HCT116 (cell line): ENCODE results near the gene FADD. TPM values are rescaled to one million over a fixed set of nuclear protein-coding genes. Genes with fewer than 3 reads are reported as not detected.

Source experiments
- ATAC-seq: fragments of 200-7000 bp; cut with Tn5 transposase; 2 replicates; pipeline ENCODE4 v1.9.1; 2020; ENCODE audit warnings: mild to moderate bottlenecking, moderate library complexity
- BruUV-seq: library from RNA; stranded (reverse); fragments of 400-500 nt; replicated peaks from 2 replicates; lab custom pipeline; 2021; lab: Mats Ljungman, UMichigan
- CTCF ChIA-PET: fragments of 300-600 bp; sonication (Branson Sonifier 250); formaldehyde crosslinking; loops from one replicate; lab custom pipeline; 2021; ENCODE audit warnings: antibody characterized with exemption; lab: Charles Lee
- POLR2A ChIA-PET: fragments of 300-600, 350-600 bp; sonication (Branson Sonifier 250); formaldehyde crosslinking; loops from one replicate; lab custom pipeline; 2021; ENCODE audit warnings: antibody characterized with exemption; lab: Charles Lee
- RAD21 ChIA-PET, 2 experiments: fragments of 300-600 bp; sonication (Branson Sonifier 250); formaldehyde crosslinking; loops; one replicate each; lab custom pipeline; 2023; ENCODE audit warnings: low total read pairs in 2 of 2; ENCODE audit not compliant: uncharacterized antibody in 2 of 2, unreplicated experiment in 2 of 2, low non-redundant PET in 1 of 2; lab: Charles Lee
- DNase-seq: peaks from one replicate; pipeline ENCODE4 v3.0.0-alpha.2; 2010; ENCODE audit warnings: low read depth, low spot score
- H2AFZ ChIP-seq: fragments of 200-600 bp; shearing (Covaris generic), sonication (generic); 2 replicates; pipeline ENCODE4 v1.6.1; 2017; ENCODE audit warnings: low read depth, mixed run types, mixed read lengths, antibody characterized with exemption, low read length; ENCODE audit not compliant: poor library complexity, severe bottlenecking
- H3K27ac ChIP-seq: 2 replicates; pipeline ENCODE4 v1.5.1; 2012; ENCODE audit warnings: low read depth, low read length
- H3K27me3 ChIP-seq: fragments of 200-600 bp; sonication (generic); 2 replicates; pipeline ENCODE4 v1.6.1; 2016; ENCODE audit warnings: mixed run types, low read length, mixed read lengths; ENCODE audit not compliant: insufficient read depth
- H3K36me3 ChIP-seq, 2 experiments: fragments of 200-500 bp in 1 of 2; fragments of 200-600 bp in 1 of 2; sonication (Bioruptor generic) in 1 of 2; sonication (generic) in 1 of 2; 2 replicates each; pipeline versions ENCODE4 v1.5.1 to v1.6.1; 2014 to 2016; ENCODE audit warnings: low read length in 2 of 2, inconsistent platforms in 1 of 2, mixed read lengths in 1 of 2, mixed run types in 1 of 2; ENCODE audit not compliant: insufficient read depth in 2 of 2, control insufficient read depth in 1 of 2
- H3K4me1 ChIP-seq, 2 experiments: fragments of 200-600 bp in 1 of 2; sonication (generic) in 1 of 2; 2 replicates each; pipeline versions ENCODE4 v1.5.1 to v1.6.1; 2012 to 2017; ENCODE audit warnings: low read length in 2 of 2, inconsistent platforms in 1 of 2, mild to moderate bottlenecking in 1 of 2, mixed read lengths in 1 of 2, mixed run types in 1 of 2, moderate library complexity in 1 of 2; ENCODE audit not compliant: insufficient read depth in 2 of 2, control insufficient read depth in 1 of 2
- H3K4me2 ChIP-seq: fragments of 200-600 bp; sonication (generic); 2 replicates; pipeline ENCODE4 v1.6.1; 2017; ENCODE audit warnings: mixed run types, low read length, mixed read lengths
- H3K4me3 ChIP-seq, 2 experiments: fragments of 200-600 bp in 1 of 2; sonication (generic) in 1 of 2; replicated peaks in 1 of 2; 2 replicates each; pipeline ENCODE4 v1.5.1; 2011 to 2016; ENCODE audit warnings: low read length in 2 of 2, control low read depth in 1 of 2, low read depth in 1 of 2, mild to moderate bottlenecking in 1 of 2, mixed read lengths in 1 of 2, mixed run types in 1 of 2
- H3K79me2 ChIP-seq: fragments of 200-600 bp; sonication (generic); 2 replicates; pipeline ENCODE4 v1.6.1; 2017; ENCODE audit warnings: mild to moderate bottlenecking, mixed run types, low read length, moderate library complexity, mixed read lengths; ENCODE audit not compliant: insufficient read depth
- H3K9ac ChIP-seq: fragments of 200-600 bp; sonication (generic); 2 replicates; pipeline ENCODE4 v1.6.1; 2016; ENCODE audit warnings: low read length, mixed read lengths
- H3K9me2 ChIP-seq: fragments of 200-600 bp; sonication (generic), shearing (Covaris generic); 2 replicates; pipeline ENCODE4 v1.6.1; 2017; ENCODE audit warnings: mixed run types, mild to moderate bottlenecking, moderate library complexity; ENCODE audit not compliant: insufficient read depth
- H3K9me3 ChIP-seq, 2 experiments: fragments of 200-500 bp in 1 of 2; fragments of 200-600 bp in 1 of 2; sonication (Bioruptor generic) in 1 of 2; sonication (generic) in 1 of 2; 2 replicates each; pipeline ENCODE4 v1.6.1; 2014 to 2017; ENCODE audit warnings: low read length in 2 of 2, mixed read lengths in 2 of 2, inconsistent platforms in 1 of 2, low read depth in 1 of 2, mild to moderate bottlenecking in 1 of 2, mixed run types in 1 of 2, moderate library complexity in 1 of 2; ENCODE audit not compliant: control insufficient read depth in 1 of 2, insufficient read depth in 1 of 2
- H4K20me1 ChIP-seq: fragments of 200-600 bp; sonication (generic), shearing (Covaris generic); 2 replicates; pipeline ENCODE4 v1.6.1; 2017; ENCODE audit warnings: mixed run types, mild to moderate bottlenecking, moderate library complexity; ENCODE audit not compliant: insufficient read depth
- CBX3 ChIP-seq: IDR thresholded peaks from 2 replicates; pipeline ENCODE4 v1.6.1; 2012; ENCODE audit warnings: low read depth
- CEBPB ChIP-seq: IDR thresholded peaks from 2 replicates; pipeline ENCODE4 v1.6.1; 2012; ENCODE audit warnings: low read depth
- EZH2 ChIP-seq: fragments of 200-600 bp; sonication (generic); IDR thresholded peaks from 2 replicates; pipeline ENCODE4 v1.6.1; 2017; ENCODE audit warnings: antibody characterized with exemption, mixed run types
- JUND ChIP-seq: IDR thresholded peaks from 2 replicates; pipeline ENCODE4 v1.6.1; 2012
- POLR2A ChIP-seq: IDR thresholded peaks from 2 replicates; pipeline ENCODE4 v1.7.0; 2011; ENCODE audit warnings: borderline replicate concordance; ENCODE audit not compliant: insufficient read depth, insufficient read length; ENCODE audit errors: extremely low read depth
- POLR2AphosphoS5 ChIP-seq: IDR thresholded peaks from 2 replicates; pipeline ENCODE4 v1.6.1; 2011; ENCODE audit warnings: mild to moderate bottlenecking, low read depth, low read length, moderate library complexity
- RAD21 ChIP-seq: IDR thresholded peaks from 2 replicates; pipeline ENCODE4 v1.6.1; 2012; ENCODE audit warnings: low read depth, mild to moderate bottlenecking
- SIN3A ChIP-seq: IDR thresholded peaks from 2 replicates; pipeline ENCODE4 v1.6.1; 2012; ENCODE audit warnings: low read depth
- SRF ChIP-seq: IDR thresholded peaks from 2 replicates; pipeline ENCODE4 v1.6.1; 2012; ENCODE audit warnings: low read depth
- YY1 ChIP-seq: IDR thresholded peaks from 2 replicates; pipeline ENCODE4 v1.6.1; 2011; ENCODE audit warnings: low read length, low read depth, moderate library complexity, mild to moderate bottlenecking; ENCODE audit not compliant: insufficient replicate concordance; ENCODE audit errors: extremely low read depth
- ZFX ChIP-seq: fragments of 450-650 bp; IDR thresholded peaks from 2 replicates; pipeline ENCODE4 v1.6.1; 2017
- ZNF274 ChIP-seq: fragments of 200-500 bp; sonication (Bioruptor generic); IDR thresholded peaks from 2 replicates; pipeline ENCODE4 v1.6.1; 2014; ENCODE audit warnings: mild to moderate bottlenecking, low read depth, low read length, inconsistent platforms
- intact Hi-C: fragments of 100-400 bp; cut with micrococcal nuclease; formaldehyde crosslinking; loops from 2 replicates; pipeline ENCODE4 v1.10.0; 2022
- total RNA-seq: library from RNA; stranded (reverse); gene quantifications from one replicate; pipeline ENCODE4 v1.2.1, GENCODE V29; 2021; ENCODE audit not compliant: unreplicated experiment
- TF ChIP-seq, protein P1 (sequence below): IDR thresholded peaks from 2 replicates; pipeline ENCODE4 v1.6.1; 2012; ENCODE audit warnings: low read depth
- TF ChIP-seq, protein P2 (sequence below): IDR thresholded peaks from 2 replicates; pipeline ENCODE4 v1.6.1; 2012
- TF ChIP-seq, protein P3 (sequence below): IDR thresholded peaks from 2 replicates; pipeline ENCODE4 v1.6.1; 2011; ENCODE audit warnings: mild to moderate bottlenecking, low read length, moderate library complexity; ENCODE audit not compliant: insufficient replicate concordance; ENCODE audit errors: extremely low read depth

The FADD gene
- total RNA-seq, 1 experiment from 2014 or later, result 26.7 TPM

DNA sequence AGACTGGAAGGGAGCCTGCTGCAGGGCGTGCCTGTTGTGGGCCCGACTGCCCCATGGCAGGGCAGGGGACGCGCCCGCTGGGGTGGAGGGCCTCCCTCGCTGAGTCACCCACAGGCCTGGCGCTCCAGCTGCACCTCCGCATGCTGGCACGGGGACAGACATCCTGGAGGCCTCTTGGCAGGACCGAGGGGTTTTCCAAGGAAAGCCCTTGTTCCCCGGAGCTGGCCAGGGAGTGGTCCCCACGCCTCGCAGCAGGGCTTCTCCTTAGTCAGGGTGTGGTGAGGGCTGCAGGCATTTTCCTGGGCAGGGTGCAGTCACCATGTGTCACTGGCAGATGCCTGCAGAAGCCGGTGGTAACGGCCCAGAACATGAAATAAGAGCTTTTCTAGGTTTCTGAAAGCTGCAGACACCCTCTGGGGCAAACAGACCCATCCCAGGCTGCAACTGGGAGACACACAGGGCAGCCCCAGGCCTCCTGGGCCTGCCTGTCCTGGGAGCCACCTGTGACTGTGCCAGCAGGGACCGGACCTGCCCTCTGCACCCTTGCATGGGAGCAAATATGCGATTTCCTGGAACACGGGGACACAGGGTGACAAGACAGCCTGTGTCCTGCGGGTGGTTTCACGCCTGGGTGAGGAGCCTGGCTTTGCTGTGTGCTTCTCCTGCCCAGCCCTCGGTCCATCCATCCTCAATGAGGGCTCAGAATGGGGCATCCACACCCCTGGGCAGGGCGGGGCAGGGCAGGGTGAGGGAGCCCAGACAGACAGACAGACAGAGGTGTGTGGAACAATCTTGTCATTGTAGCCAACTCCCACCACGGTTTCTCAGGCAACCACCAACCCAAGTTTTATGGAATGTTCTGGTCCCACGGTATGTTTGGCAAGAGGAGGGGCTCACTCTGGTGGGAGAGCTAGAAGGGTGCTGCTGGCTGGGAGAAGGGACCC lies 43.2 kb upstream of the FADD start (continued):
- TF ChIP-seq, protein P1, sequence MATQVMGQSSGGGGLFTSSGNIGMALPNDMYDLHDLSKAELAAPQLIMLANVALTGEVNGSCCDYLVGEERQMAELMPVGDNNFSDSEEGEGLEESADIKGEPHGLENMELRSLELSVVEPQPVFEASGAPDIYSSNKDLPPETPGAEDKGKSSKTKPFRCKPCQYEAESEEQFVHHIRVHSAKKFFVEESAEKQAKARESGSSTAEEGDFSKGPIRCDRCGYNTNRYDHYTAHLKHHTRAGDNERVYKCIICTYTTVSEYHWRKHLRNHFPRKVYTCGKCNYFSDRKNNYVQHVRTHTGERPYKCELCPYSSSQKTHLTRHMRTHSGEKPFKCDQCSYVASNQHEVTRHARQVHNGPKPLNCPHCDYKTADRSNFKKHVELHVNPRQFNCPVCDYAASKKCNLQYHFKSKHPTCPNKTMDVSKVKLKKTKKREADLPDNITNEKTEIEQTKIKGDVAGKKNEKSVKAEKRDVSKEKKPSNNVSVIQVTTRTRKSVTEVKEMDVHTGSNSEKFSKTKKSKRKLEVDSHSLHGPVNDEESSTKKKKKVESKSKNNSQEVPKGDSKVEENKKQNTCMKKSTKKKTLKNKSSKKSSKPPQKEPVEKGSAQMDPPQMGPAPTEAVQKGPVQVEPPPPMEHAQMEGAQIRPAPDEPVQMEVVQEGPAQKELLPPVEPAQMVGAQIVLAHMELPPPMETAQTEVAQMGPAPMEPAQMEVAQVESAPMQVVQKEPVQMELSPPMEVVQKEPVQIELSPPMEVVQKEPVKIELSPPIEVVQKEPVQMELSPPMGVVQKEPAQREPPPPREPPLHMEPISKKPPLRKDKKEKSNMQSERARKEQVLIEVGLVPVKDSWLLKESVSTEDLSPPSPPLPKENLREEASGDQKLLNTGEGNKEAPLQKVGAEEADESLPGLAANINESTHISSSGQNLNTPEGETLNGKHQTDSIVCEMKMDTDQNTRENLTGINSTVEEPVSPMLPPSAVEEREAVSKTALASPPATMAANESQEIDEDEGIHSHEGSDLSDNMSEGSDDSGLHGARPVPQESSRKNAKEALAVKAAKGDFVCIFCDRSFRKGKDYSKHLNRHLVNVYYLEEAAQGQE, result no peak
- TF ChIP-seq EZH2, result no peak
- TF ChIP-seq, protein P2, sequence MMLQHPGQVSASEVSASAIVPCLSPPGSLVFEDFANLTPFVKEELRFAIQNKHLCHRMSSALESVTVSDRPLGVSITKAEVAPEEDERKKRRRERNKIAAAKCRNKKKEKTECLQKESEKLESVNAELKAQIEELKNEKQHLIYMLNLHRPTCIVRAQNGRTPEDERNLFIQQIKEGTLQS, result no peak
- TF ChIP-seq SIN3A, result peak; percentile 97
- TF ChIP-seq ZFX, result peak; percentile 39; the same call in 1 of the 2 replicates
- TF ChIP-seq, all 23 proteins: peak for 13

DNA sequence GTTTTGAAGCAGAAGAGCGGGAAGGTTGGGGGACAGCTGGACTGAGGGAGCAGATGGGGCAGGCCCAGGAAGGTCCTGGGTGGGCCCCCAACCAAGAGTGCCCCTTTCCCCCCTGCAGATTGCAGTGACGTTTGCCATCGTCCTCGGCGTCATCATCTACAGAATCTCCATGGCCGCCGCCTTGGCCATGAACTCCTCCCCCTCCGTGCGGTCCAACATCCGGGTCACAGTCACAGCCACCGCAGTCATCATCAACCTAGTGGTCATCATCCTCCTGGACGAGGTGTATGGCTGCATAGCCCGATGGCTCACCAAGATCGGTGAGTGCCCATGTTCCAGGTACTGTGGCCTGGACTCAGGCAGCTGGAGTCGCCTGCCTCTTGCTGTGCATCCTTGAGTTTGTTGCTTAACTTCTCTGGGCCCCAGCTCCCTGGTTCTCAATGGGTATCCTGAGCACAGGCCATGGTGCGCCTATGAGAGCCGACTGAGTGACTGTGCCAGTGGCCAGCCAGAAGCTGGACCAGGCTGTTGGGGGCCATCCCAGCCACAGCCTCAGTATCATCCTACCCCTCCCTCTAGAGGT lies 42.0 kb upstream of the FADD start:
- no TSS peak for BruUV-seq
- Histone ChIP-seq H3K79me2 (no peaks in the 10 kb centered on the region), H3K9ac (no peak overlapping the region), H3K4me1 (peaks cover 32 to 33% of the 10 kb centered on the region in 2 experiments), H3K9me2 (no peaks in the 10 kb centered on the region), H4K20me1 (no peaks in the 10 kb centered on the region), H3K4me3 (no peak overlapping the region), H3K36me3 (peaks cover 0 to 18% of the 10 kb centered on the region in 2 experiments; a peak in 1 of 4 replicates), H2AFZ (no peak overlapping the region), H3K4me2 (peak overlapping the region; percentile 63; the same call in 1 of the 2 replicates), H3K9me3 (no peaks in the 10 kb centered on the region), H3K27me3 (no peaks in the 10 kb centered on the region), H3K27ac (0 out of 2 replicates have a peak overlapping the region, but pooled peaks have one; percentile 70)
- DNase-seq (no peak), ATAC-seq (no peak)
- intact Hi-C loops, result no loop called here
- ChIA-PET CTCF (interaction anchor here (0.5 kb wide), 1 partner anchor 90 kb away, joined by 4 read pairs; no protein-coding TSS in a partner anchor), RAD21 (no interaction called here), POLR2A (interaction anchor here (1.4 kb wide), 1 partner anchor 14 kb away, joined by 3 read pairs; no protein-coding TSS in a partner anchor)
- TF ChIP-seq RAD21 (no peak), SRF (no peak), JUND (no peak), ZFX (no peak), ZNF274 (no peak), POLR2AphosphoS5 (no peak), EZH2 (no peak), YY1 (no peak), CBX3 (no peak), POLR2A (no peak), CEBPB (no peak)
- TF ChIP-seq, protein P3, sequence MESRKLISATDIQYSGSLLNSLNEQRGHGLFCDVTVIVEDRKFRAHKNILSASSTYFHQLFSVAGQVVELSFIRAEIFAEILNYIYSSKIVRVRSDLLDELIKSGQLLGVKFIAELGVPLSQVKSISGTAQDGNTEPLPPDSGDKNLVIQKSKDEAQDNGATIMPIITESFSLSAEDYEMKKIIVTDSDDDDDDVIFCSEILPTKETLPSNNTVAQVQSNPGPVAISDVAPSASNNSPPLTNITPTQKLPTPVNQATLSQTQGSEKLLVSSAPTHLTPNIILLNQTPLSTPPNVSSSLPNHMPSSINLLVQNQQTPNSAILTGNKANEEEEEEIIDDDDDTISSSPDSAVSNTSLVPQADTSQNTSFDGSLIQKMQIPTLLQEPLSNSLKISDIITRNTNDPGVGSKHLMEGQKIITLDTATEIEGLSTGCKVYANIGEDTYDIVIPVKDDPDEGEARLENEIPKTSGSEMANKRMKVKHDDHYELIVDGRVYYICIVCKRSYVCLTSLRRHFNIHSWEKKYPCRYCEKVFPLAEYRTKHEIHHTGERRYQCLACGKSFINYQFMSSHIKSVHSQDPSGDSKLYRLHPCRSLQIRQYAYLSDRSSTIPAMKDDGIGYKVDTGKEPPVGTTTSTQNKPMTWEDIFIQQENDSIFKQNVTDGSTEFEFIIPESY, result no peak
